ENCODE results near the gene ZNF467.

ZNF467 gene

DNA sequence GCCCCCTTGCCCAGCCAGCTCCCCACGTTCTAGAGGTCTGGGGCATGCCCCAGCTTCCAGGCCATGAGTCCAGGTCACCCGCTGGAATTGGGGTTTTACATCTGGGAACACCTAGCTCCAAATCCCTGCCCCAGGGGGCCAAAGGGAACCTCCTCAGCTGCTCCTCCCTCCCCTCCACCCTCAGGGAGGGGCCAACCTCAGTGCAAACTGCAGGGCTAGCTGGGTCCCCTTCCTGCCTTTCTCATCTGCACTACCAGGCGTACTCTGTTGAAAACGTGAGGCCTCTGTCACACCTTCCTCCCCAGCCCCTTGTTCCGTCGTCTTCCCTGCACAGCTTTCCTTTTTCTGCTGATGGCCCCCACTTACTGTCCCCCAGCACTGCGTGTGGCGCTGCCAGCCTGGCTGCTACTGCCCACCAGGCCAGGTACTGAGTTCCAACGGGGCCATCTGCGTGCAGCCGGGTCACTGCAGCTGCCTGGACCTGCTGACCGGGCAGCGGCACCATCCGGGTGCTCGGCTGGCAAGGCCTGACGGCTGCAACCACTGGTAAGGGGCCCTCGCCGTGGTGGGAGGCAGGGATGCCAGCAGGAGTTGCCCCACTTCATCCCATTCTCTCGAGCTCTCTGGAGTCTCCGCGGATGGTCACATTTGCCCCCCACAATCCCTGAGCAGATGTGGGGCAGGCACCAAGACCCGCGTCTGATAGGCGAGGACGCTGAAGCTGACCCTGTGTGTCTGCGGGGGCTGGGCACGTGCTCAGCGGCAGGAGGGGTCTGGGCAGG is 40.1 kb upstream of the ZNF467 start:
- TF ChIP-seq, protein P1, sequence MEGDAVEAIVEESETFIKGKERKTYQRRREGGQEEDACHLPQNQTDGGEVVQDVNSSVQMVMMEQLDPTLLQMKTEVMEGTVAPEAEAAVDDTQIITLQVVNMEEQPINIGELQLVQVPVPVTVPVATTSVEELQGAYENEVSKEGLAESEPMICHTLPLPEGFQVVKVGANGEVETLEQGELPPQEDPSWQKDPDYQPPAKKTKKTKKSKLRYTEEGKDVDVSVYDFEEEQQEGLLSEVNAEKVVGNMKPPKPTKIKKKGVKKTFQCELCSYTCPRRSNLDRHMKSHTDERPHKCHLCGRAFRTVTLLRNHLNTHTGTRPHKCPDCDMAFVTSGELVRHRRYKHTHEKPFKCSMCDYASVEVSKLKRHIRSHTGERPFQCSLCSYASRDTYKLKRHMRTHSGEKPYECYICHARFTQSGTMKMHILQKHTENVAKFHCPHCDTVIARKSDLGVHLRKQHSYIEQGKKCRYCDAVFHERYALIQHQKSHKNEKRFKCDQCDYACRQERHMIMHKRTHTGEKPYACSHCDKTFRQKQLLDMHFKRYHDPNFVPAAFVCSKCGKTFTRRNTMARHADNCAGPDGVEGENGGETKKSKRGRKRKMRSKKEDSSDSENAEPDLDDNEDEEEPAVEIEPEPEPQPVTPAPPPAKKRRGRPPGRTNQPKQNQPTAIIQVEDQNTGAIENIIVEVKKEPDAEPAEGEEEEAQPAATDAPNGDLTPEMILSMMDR (IDR thresholded peaks at IDR 0.05): no peak
- no peak for TF ChIP-seq ZFX (IDR thresholded peaks at IDR 0.05; ENCODE audit: borderline replicate concordance)
- no peak overlapping the region for H3K27ac ChIP-seq

DNA sequence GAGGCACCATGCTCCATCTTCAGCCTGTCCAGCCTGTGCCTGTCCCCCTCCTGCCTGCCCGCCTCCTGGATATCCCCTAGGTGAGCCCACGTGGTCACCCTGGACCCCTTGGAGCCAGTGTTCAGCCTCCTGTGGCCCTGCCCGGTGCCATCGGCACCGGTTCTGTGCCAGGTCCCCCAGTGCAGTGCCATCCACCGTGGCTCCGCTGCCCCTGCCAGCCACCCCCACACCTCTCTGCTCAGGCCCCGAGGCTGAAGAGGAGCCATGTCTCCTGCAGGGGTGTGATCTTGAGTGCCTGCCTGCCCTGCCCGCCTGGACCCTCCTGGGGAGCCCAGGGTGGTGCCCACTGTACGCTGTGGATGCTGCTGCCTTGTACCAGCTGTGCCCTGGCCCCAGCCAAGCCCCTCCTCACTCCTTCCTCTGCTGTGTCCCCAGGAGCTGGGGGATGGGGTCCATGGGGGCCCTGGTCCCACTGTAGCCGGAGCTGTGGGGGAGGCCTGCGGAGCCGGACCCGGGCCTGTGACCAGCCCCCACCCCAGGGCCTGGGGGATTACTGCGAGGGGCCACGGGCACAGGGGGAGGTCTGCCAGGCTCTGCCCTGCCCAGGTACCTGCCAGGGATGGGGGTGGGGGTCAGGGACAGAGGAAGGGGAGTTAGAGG is 38.6 kb upstream of the ZNF467 start:
- TF ChIP-seq, protein P1 (IDR thresholded peaks at IDR 0.05): no peak
- no peak for TF ChIP-seq ZFX (IDR thresholded peaks at IDR 0.05; ENCODE audit: borderline replicate concordance)
- no peak overlapping the region for H3K27ac ChIP-seq

DNA sequence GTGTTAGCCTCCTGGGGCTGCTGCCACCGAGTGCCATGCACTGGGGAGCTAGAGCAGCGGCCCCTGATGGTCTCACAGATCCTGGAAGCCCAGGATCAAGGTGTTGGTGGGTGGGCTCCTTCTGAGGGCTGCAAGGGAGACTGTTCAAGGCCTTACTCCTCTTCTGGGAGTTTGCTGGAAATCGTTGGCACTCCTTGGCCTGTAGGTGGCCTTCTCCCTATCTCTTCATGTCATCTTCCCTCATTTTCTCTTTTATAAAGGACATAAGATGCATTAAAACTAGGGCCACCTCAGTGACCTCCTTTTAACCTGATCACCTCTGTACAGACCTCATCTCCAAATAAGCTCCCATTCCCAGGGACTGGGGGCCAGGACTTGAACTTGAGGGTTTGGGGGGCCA is 37.8 kb upstream of the ZNF467 start:
- TF ChIP-seq, protein P1 (IDR thresholded peaks at IDR 0.05): peak; percentile 53
- no peak for TF ChIP-seq ZFX (IDR thresholded peaks at IDR 0.05; ENCODE audit: borderline replicate concordance)
- no peak overlapping the region for H3K27ac ChIP-seq

DNA sequence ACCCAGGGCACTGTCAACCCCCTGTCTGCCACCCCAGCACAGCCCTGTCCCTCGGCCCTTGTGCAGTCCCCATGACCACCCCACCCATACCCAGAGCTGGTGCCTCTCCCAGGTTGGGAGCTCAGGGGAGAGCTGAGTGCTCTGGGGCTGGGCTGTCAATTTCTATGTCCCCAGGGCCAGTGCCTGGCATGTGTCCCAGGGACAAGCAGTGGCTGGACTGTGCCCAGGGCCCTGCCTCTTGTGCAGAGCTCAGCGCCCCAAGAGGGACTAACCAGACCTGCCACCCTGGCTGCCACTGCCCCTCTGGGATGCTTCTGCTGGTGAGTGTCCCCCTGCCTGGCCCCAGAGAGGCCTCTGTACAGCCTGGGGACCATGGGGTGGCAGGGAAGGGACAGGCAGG is 35.8 kb upstream of the ZNF467 start:
- no peak overlapping the region for H3K27ac ChIP-seq
- no peak for TF ChIP-seq ZFX (IDR thresholded peaks at IDR 0.05; ENCODE audit: borderline replicate concordance)
- TF ChIP-seq, protein P1 (IDR thresholded peaks at IDR 0.05): no peak

DNA sequence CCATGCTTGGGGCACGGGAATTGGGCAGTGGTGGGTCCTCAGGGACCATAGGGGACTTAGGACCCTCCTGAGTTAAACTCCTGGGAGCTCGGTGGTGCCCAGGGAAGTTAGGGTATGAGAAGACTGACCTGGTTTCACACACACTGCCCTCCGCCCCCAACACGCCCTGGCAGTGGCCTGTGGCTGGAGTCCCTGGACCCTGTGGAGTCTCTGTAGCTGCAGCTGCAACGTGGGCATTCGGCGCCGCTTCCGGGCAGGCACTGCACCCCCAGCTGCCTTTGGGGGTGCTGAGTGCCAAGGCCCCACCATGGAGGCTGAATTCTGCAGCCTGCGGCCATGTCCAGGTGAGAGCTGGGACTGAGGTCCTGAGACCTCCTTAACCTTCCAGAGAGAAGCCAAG is 34.9 kb upstream of the ZNF467 start:
- TF ChIP-seq, protein P1 (IDR thresholded peaks at IDR 0.05): no peak
- TF ChIP-seq ZFX (IDR thresholded peaks at IDR 0.05; ENCODE audit: borderline replicate concordance): no peak
- no peak overlapping the region for H3K27ac ChIP-seq

DNA sequence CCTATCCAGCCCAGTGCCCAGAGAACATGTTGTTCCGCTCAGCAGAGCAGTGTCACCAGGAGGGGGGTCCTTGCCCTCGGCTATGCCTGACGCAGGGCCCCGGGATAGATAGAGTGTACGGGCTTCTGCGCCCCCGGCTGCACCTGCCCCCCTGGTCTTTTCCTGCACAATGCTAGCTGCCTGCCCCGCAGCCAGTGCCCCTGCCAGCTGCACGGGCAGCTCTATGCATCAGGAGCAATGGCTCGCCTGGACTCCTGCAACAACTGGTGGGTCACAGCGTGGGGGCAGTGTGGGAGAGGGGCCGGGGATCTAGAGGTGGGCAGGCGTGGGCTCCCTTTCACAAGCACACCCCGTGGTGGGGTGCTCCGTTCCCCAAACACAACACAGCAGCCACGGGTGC is 33.3 kb upstream of the ZNF467 start:
- TF ChIP-seq ZFX (IDR thresholded peaks at IDR 0.05; ENCODE audit: borderline replicate concordance): no peak
- TF ChIP-seq, protein P1 (IDR thresholded peaks at IDR 0.05): no peak
- no peak overlapping the region for H3K27ac ChIP-seq

DNA sequence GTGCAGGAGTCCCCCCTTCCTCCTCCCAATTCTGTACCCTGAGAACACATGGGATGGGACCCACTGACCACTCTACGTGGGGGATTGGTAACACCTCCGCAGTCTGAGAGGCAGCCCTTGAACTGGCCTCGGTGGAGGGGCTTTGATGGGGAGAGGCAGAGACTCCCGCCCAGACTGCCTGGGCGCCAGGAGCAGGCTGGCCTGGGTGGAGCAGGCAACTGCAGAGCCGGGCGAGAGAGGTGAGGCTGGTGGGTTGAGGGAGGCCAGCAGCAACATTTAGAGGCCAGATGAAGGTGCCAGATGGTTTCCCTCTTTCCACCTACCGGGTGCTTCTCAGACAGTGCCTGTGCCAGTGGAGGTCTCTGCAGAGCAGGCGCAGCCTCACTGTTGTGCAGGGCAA is 30.7 kb upstream of the ZNF467 start:
- no peak overlapping the region for H3K27ac ChIP-seq
- no peak for TF ChIP-seq ZFX (IDR thresholded peaks at IDR 0.05; ENCODE audit: borderline replicate concordance)
- TF ChIP-seq, protein P1 (IDR thresholded peaks at IDR 0.05): no peak

Measured in 22Rv1 (cell line).